ENCODE measurements around the gene KIAA1614.

- TF ChIP-seq, protein P1, sequence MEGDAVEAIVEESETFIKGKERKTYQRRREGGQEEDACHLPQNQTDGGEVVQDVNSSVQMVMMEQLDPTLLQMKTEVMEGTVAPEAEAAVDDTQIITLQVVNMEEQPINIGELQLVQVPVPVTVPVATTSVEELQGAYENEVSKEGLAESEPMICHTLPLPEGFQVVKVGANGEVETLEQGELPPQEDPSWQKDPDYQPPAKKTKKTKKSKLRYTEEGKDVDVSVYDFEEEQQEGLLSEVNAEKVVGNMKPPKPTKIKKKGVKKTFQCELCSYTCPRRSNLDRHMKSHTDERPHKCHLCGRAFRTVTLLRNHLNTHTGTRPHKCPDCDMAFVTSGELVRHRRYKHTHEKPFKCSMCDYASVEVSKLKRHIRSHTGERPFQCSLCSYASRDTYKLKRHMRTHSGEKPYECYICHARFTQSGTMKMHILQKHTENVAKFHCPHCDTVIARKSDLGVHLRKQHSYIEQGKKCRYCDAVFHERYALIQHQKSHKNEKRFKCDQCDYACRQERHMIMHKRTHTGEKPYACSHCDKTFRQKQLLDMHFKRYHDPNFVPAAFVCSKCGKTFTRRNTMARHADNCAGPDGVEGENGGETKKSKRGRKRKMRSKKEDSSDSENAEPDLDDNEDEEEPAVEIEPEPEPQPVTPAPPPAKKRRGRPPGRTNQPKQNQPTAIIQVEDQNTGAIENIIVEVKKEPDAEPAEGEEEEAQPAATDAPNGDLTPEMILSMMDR (optimal IDR thresholded peaks at IDR 0.05 in 1 of 3, IDR thresholded peaks at IDR 0.05 in 1 of 3, conservative IDR thresholded peaks at IDR 0.05 in 1 of 3; ENCODE audit: extremely low read depth in 1 of 3, insufficient read depth in 2 of 3, low read length in 3 of 3): peak in 1 of 3 experiments; percentile 4
- no peak for TF ChIP-seq EZH2 (IDR thresholded peaks at IDR 0.05; ENCODE audit: low read length)
Measured at GRCh38 chr1:180917306-180918065, 4.8 kb downstream of the KIAA1614 start.
